GM21528 (cell line): Measurements from ENCODE around the gene INS.
"Not testable (repeated sequence)": the region's sequence is repeated elsewhere in the genome, so short reads cannot be mapped to it uniquely, and the experiment has no call there.

Experiments
- ATAC-seq: cut with Tn5 transposase; IDR thresholded peaks from one replicate; pipeline ENCODE4 v1.9.1; 2021; ENCODE audit warnings: mild to moderate bottlenecking, moderate library complexity; ENCODE audit not compliant: unreplicated experiment, low FRiP score

INS gene

DNA sequence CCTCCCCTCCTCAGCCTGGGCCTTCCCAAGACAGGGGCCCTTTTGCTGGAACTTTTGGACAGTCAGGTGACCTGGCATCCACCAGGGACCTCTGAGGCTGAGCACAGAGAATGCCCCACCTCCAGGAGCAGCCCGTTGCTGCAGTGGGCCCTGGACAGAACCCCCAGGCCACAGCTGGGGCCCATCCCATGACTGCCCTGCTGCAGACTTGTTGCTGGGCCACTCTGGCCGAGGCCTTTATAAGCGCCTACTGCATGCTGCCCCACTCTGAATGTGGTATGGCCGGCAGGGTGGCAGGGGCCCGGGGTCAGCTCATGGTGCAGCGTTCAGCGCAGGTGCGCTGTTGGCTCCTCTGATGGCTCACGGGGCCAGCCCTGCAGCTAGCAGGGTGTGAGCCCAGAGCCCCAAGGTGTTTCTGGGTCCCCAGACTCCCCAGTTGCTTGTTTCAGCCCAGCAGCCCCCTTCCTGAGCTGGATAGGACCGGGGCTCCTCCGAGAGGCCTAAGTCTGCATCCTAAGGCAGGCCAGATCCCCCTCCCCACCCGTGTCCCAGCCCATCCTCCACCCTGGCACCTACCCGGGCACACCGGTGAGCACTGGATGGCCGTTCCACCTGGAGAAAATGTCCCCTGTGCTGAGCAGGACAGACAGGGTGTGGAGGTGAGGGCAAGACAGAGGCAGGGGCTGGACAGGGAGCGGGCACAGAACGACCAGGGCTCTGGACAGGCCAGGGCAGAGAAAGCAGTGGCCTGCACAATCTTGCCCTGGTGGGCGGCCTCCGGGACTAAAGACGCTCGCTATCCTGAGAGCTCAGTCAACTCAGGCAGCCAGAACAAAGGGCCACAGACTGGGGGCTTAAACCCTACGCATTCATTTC lies 38.7 kb upstream of the INS start:
- no peak for ATAC-seq

DNA sequence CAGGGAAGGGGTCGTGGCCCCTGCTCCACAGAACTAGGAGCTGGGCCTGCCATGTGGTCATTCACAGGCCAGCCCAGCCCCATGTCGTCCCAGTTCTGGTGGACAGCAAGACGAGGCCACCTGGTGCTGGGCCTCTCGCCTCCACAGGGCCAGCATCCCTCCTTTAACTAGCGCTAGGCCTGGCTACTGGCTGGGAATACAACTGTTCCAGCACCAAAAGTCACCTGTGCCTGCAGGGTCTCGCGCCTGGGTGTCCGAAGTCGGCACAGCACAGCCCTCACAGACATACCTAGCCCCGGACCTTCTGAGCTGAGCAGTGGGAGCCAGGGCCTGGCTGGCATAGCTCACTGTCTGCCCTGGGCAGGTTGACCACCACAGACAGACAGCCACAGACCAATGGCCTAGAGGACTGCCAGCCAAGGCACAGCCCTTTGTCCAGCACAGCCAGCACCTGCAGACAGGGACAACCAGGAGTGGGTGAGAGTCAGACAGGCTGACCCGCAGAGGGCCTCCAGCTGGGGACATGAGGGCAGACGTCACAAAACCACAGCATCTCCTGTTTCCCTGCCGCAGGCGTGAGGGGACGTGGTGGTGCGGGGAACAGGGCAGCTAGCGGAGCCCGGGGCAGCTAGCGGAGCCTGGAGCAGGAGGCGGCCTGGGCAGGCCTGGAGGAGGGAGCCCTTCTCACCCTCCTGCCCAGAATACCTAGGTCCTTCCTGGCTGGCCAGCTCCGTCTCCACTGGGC lies 37.8 kb upstream of the INS start:
- ATAC-seq = no peak

DNA sequence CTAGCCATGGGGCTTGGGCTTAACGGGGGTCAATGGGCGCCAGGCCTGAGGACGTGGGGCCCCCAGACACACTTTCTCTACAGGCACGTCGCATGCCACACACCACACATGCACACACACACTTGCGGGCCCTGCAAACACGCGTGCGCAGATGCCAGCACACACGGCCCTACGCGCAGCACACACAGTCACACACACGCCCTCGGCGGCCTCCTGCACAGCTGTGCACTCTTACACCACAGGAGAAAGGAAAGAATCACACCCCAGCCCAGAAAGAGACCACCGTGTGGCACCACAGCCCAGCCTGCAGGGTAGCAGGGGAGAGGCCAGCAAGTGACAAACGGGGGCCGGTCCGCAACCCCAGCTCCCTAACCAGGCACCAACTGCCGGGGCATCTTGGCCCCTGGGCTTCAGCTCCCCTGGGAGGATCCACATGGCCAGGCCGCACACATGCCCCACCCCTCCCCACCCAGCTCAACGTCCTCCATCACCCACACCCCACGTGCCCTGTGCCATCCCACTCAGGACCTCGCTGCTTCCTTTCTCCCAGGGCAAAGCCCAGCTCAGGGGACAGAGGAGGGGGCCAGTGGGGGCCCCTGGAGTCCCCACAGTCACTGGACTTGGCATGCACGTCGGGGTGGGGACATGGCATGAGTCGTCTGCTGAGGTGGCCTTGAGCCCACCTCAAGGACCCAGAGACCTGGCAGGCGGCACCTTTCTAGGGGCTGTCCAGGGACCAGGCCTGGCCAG lies 36.9 kb upstream of the INS start:
- no peak for ATAC-seq

DNA sequence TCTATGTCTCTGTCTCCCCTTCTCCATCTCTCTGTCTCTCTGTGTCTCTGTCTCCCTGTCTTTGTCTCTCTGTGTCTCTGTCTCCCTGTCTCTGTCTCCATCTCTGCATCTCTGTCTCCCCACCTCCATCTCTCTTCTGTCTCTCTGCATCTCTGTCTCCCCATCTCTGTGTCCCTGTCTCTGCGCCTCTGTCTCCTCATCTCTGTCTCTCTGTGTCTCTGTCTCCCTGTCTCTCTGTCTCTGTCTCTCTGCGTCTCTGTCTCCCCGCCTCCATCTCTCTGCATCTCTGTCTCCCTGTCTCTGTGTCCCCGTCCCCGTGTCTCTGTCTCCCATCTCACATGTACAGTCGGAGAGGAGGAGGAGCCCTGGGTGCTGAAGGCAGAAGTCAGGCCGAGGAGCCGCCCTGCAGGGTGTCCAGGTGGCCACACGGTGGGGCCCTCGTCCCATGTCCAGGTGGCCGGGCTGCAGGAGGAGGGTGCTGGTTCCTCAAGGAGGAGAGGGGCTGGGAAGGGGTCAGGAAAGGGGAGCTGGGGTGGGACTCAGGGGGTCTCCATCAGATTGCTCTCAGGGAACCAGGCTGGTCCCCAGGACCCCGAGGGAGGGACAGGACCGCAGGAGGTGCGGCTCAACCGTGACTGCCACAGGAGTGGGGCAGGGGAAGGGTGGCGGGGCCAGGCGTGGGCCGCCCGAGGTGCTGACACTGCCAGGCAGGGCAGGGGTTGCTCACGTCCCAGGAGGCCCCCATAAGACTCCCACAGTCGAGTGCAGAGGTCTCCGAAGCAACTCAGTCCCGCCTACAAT lies 36.2 kb upstream of the INS start:
- ATAC-seq = no peak

DNA sequence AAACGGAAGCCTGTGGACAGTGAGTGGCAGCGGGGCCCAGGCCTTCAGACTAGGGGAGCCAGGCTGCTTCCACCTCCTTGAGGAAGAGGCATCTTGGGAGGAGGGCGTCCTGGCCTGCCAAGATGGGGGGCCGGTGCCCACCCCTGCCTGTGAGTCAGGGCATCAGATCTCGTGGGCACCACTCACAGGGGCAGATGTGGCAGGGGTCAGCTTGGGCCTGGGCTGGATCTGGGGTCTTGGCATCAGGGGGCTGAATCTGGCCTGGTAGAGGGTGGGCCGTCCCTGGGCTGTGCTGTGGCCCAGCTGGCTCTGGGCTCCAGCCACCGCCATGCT lies 34.7 kb upstream of the INS start:
- ATAC-seq = no peak

DNA sequence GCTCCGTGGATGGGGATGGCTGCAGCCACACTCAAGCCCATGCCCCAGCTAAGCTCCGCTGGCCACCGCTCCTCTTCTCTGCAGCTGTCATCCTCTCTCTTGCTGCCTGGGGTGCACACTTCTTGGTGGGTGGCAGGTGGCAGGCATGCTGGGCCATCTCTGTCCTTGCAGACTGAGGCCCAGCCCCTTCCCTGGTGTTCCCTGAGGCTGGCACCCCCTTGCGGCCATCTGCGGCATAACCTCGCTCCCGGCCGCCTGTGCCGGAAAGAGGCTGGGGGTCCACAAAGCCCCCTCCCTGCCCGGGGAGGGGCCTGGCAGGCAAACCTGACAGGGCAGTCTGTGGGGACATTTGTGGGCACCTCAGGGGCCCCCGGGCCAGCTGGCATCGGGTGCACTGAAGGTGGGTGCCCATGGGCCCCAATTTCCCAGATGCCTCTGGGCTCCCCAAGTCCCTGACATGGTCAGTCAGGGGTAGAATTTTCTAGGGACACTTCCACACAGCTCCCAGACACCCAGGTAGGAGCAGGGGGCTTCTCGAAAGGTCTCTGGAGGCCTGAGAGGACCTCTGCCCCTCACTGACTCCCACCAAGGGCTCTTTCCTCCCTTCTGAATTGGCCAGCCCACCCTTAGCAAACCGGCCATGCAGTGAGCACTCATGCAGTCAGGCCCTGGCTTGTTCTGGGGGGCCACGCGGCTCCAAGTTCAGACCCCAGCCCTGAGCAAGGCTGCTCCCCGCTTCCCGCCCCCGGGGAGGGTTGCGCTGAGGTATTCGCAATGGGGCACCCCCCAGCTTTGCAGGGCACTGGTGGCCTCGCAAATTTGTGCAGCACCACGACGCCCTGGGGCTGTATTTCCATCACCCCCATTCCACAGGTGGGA lies 34.1 kb upstream of the INS start:
- ATAC-seq = no peak

DNA sequence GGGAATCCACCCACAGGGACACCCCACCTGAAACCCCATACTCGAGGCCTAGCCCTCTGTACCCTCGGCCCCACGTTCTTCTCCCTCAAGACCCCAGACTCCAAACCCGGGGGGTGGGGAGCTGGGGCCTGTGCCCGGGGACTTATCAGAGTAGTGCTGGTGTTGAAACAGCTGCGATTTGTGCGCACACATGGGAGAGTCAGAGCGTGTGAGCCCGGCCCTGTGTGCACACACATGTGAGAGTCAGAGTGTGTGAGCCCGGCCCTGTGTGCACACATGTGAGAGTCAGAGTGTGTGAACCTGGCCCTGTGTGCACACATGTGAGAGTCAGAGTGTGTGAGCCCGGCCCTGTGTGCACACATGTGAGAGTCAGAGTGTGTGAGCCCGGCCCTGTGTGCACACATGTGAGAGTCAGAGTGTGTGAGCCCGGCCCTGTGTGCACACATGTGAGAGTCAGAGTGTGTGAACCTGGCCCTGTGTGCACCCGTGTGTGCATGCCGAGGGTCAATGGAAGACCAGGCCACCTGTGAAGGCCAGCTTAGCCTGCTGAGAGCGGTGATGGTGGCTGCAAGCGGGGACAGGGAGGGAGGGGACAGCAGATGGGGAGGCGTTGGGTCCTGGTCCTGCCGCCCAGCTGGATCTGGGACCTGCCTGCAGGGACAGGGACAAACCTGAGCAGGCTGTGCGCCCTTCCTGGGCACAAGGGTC lies 33.0 kb upstream of the INS start:
- ATAC-seq = not testable (repeated sequence)

DNA sequence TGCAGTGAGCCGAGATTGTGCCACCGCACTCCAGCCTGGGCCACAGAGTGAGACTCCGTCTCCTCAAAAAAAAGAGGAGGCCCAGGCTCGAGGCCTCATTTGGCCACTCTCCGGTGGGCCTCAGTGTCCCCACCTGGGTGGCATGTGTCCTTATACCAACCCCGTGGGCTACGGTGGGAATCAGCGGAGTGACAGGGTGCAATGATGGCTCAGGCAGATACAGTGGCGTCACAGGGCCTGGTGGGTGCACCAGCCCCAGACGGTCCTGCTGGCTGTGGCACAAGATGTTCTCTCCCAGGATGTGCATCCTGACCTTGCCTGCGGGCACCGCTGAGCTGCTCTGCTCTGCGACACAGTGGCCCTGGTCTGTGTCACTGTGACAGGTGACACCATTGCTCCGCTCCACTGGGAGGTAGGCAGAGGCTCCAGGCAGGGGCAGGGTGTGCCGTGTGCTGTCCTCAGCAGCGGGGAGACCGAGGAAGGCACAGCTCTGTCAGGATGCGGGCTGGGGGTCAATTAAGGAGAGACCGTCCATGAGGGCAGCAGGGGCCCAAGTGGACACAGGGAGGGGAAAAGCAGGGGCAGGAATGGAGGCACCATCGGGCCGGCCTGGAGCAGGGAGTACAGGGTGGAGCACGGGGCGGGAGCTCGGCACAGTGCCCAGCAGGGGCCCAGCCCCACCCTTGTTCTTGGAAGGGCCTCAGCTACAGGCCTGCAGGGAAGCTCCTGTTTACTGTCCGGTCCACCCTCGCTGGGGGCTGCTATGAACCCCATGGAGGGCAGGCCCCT lies 32.3 kb upstream of the INS start:
- no peak for ATAC-seq

DNA sequence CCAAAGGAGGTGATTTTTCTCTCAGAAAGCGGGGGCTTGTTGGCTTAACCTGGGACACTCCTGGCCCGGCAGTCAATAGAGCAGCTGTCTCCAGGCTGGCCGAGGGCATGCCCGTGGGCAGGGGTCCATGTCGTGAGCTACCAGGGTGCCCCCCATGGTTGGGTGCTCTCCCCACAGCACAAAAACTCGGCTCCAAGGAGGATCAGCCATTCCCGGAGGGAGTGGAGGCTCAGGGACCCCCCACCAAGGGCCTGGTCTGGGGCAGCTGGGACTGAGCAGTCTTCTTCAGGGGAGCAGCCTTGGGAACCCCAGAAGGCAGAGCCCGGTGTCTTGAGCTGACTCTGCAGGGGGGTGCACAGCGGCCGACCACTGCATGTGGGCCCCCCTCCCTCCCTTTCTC lies 31.4 kb upstream of the INS start:
- ATAC-seq = no peak

DNA sequence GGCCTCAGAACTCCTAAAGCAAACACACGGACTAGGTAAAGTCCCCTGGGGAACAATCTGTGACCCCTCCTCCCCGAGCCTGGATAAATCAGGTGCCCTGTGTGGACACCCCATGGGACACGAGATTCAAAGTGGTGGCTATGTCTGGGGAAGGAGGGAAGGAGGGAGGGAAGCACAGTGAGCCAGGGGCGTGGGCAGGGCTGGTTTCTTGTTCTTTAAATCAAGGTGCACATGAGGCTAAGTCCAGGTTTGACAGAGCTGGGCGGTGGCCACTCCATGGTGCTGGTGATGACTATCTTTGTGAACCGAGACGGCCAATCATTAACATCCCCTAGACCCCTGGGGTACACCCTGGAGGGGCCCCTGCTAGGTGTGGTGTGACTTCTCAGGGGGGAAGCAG lies 30.9 kb upstream of the INS start:
- ATAC-seq = no peak

DNA sequence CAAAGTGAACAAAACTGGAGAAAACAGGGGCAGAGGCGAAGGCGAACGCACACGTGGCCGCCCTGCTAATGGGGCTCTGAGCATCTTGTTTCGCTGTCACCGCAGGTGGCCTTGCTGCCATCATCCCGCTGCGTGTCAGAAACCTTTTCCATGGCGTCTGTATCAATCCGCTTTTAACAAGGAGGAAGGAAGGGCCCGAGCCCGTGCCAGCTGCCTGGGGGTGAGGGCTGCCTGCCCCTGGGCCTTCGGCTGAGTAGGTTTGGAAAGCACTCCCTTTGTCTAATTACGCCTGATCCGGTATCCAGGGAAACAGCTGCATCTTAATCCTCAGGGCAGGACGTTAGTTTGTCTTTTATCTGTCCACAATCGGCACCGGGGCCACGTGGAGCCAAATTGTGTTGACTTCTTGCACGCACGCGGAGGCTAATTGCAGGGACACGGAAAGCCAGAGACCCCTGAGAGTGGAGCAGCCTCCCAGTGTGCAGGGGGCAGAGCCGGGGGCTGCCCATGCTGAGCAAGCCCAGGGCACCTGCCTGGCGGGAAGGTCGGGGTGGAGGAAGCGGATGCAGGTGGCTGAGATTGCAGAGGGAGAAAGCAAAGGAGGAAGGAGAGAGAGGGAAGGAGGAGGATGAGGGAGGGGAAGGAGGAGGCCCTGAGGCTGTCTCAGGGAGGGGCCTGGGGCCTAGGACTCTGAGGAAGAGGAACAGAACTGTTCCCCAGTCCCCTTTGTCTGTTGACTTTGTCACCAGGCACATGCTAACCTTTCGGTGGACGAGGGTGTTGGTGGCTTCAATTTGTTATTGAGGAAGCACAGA lies 29.9 kb upstream of the INS start:
- no peak for ATAC-seq

DNA sequence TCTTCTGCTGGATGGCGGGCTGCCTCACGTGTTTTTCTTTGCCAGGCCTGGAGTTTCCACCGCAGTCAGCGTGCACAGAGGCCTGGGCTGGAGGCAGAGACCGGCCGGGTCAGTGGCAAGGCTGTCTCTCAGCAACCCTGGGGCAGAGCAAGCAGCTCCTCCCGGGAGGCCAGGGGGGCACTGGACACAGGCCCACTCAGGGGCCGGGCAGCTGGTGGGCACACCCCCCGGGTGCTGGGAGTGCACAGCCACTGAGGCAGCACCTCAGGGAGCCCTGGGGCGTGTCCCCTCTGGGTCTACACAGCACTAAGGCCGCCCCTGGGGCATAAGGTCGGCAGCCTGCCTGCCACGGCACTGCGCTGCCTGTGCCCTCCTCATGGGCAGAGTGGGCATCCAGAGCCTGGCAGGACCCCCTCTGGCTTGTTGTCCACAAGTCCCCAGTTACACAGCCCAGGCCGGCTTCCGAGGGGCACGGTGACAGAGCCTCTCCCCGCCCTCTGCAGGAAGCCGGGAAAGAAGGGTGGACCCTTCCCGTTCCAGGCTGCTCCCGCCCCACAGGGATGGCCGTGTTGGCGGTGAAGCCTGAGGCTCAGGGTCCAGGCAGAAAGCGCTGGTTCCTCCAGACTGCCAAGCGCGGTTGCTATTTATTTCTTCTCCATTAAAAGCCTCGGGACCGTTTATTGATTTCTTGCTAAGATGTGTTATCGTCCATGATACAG lies 29.1 kb upstream of the INS start:
- ATAC-seq = no peak

DNA sequence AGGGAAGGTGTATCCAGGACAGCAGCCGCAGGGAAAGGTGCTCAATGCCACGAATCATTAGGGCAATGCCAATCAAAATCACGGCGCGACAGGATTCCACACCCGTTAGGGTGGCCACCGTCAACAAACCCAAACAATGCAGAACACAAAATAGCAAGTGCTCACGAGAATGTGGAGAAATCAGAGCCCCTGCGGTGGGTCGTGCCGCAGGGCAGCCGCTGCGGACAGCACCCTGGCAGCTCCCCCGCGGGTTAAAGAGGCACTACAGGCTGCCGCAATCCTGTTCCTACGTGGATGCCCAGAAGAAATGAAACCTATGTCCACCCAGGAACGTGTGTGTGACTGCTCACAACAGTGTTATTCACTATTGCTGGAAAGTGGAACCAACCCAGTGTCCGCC lies 27.7 kb upstream of the INS start:
- ATAC-seq = no peak

DNA sequence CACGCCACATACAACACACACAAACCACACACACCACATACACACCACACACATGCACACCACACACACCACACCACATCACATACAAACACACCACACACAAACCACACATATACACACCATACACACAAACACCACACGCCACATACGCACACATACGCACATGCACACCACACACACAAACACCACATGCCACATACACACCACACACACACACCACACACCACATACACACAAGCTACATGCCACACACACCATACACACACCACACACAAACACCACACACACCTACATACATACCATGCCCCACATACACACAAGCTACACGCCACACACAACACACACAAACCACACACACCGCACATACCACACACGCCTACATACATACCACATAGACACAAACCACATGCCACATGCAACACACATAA lies 26.3 kb upstream of the INS start:
- ATAC-seq = no peak

DNA sequence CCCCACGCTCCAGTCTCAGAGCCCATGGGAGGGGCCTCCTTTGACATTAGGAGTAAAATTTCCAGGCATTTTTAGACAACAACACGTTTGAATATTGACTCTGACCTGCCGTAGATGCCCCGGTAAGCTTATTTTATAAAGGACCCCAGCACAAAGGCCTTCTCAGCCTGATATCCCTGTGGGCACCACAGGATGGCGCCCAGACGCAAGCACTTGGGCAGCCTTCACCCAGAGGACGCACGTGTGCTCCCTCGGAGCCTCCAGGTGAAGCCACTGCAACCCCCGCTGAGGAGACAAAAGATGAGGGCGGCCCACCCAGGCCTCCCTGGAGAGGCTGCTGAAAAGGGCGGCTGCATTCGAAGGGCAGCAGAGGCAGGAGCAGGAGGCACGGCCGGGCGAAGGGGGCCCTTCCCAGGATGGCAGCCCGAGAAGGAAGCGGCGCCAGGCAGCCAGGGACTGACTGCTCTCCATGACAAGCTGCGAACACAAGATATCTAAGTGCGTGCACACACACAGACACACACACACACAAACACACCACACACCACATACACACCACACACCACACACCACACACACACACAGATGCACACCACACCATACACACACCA lies 25.8 kb upstream of the INS start:
- no peak for ATAC-seq

DNA sequence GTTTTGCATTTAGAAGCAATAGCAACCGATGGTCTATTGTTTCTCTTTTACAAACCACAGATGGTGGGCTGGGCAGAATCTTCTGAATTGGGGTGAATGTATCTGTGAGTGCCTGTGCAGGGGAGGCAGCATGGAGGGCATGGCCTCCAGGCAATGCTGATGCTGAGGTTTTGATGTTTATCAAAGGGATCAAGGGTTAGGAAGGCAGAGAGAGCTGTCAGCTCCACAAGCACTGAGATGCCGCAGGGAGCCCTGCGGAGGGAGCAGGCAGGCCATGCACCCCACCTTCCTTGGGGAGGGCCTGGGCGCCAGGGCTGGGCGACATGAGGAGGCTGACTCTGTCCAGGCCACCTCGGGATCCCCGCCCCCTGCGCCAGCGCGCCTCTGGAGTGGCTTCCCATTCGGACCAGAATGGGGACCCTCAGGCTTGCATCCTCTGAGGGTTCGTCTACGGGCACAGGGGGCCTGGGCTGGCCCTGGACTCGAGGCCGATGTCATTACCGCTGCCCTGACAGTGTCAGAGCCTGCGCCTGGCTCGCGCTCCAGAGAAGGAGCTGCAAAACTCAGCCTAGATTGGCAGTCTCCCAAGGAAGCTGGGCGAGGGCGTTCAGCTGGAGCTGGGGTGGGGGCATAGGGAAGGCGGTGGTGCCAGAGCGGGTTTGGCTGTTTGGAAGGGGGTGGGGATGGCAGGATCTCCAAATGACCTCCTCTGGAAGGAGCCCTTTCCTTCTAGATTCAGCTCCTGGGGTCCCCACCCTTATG lies 24.5 kb upstream of the INS start:
- no peak for ATAC-seq
